GM18873 (cell line): ENCODE measurements around the gene GRAMD1B.
"Not testable (repeated sequence)": the region's sequence is repeated elsewhere in the genome, so short reads cannot be mapped to it uniquely, and the experiment has no call there.

Source experiments
- ATAC-seq: cut with Tn5 transposase; IDR thresholded peaks from one replicate; pipeline ENCODE4 v1.9.1; 2021; ENCODE audit warnings: mild to moderate bottlenecking, moderate library complexity, moderate number of reproducible peaks; ENCODE audit not compliant: unreplicated experiment, low FRiP score

The GRAMD1B gene

GRCh38 chr11:123494195-123495050 lies 64.4 kb downstream of the GRAMD1B start:
- no peak for ATAC-seq

GRCh38 chr11:123504401-123504800 lies 74.3 kb downstream of the GRAMD1B start:
- no peak for ATAC-seq

- ATAC-seq: peak; percentile 70
These were observed 75.7 kb downstream of the GRAMD1B start for GRCh38 chr11:123505546-123506299.

GRCh38 chr11:123507043-123507442 lies 77.0 kb downstream of the GRAMD1B start:
- no peak for ATAC-seq

- no peak for ATAC-seq
These were observed 79.9 kb downstream of the GRAMD1B start for GRCh38 chr11:123509737-123510578.

GRCh38 chr11:123510579-123510905 lies 80.5 kb downstream of the GRAMD1B start:
- ATAC-seq: no peak

GRCh38 chr11:123511037-123511870 lies 81.2 kb downstream of the GRAMD1B start:
- ATAC-seq: peak; percentile 49

- ATAC-seq: not testable (repeated sequence)
These were observed 83.2 kb downstream of the GRAMD1B start for GRCh38 chr11:123513309-123513708.

GRCh38 chr11:123516238-123516637 lies 86.2 kb downstream of the GRAMD1B start:
- no peak for ATAC-seq

- no peak for ATAC-seq
These were observed 87.7 kb downstream of the GRAMD1B start for GRCh38 chr11:123517559-123518364.

GRCh38 chr11:123518496-123519054 lies 88.5 kb downstream of the GRAMD1B start:
- no peak for ATAC-seq

GRCh38 chr11:123519055-123519796 lies 89.2 kb downstream of the GRAMD1B start:
- ATAC-seq: no peak

GRCh38 chr11:123519797-123520193 lies 89.7 kb downstream of the GRAMD1B start:
- ATAC-seq: no peak

GRCh38 chr11:123520476-123520875 lies 90.4 kb downstream of the GRAMD1B start:
- not testable (repeated sequence) for ATAC-seq

- no peak for ATAC-seq
These were observed 90.9 kb downstream of the GRAMD1B start for GRCh38 chr11:123521001-123521400.

- no peak for ATAC-seq
These were observed 91.9 kb downstream of the GRAMD1B start for GRCh38 chr11:123521930-123522329.

- ATAC-seq: no peak
These were observed 93.5 kb downstream of the GRAMD1B start for GRCh38 chr11:123523539-123523938.

- ATAC-seq: no peak
These were observed 95.0 kb downstream of the GRAMD1B start for GRCh38 chr11:123525097-123525496.
